GM12875 (cell line): ENCODE measurements around the gene B4GALT5.
"Not testable (repeated sequence)": the region's sequence is repeated elsewhere in the genome, so short reads cannot be mapped to it uniquely, and the experiment has no call there.

Experiments
- H3K4me3 ChIP-seq: one replicate; pipeline ENCODE4 v1.5.1; 2011; ENCODE audit warnings: low read depth, low read length, control low read depth
- TF ChIP-seq, protein P1 (sequence below): IDR thresholded peaks from 2 replicates; pipeline ENCODE4 v1.5.1; 2011; ENCODE audit warnings: low read depth, mild to moderate bottlenecking, control low read depth, inconsistent platforms, low read length, moderate library complexity, borderline replicate concordance; ENCODE audit not compliant: insufficient read depth

Gene B4GALT5

GRCh38 chr20:49669601-49670189 lies 44.0 kb downstream of the B4GALT5 start:
- TF ChIP-seq, protein P1, sequence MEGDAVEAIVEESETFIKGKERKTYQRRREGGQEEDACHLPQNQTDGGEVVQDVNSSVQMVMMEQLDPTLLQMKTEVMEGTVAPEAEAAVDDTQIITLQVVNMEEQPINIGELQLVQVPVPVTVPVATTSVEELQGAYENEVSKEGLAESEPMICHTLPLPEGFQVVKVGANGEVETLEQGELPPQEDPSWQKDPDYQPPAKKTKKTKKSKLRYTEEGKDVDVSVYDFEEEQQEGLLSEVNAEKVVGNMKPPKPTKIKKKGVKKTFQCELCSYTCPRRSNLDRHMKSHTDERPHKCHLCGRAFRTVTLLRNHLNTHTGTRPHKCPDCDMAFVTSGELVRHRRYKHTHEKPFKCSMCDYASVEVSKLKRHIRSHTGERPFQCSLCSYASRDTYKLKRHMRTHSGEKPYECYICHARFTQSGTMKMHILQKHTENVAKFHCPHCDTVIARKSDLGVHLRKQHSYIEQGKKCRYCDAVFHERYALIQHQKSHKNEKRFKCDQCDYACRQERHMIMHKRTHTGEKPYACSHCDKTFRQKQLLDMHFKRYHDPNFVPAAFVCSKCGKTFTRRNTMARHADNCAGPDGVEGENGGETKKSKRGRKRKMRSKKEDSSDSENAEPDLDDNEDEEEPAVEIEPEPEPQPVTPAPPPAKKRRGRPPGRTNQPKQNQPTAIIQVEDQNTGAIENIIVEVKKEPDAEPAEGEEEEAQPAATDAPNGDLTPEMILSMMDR: no peak
- H3K4me3 ChIP-seq: no peak overlapping the region

DNA sequence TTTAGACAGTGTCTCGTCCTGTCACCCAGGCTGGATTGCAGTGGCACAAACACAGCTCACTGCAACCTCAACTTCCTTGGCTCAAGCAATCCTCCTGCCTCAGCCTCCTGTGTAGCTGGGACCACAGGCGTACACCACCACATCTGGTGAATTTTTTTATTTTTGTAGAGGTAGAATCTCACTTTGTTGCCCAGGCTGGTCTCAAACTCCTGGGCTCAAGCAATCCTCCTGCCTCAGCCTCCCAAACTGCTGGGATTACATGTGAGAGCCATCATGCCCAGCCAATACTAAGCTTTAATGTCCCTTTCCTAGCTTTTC lies 44.8 kb downstream of the B4GALT5 start:
- H3K4me3 ChIP-seq: not testable (repeated sequence)

DNA sequence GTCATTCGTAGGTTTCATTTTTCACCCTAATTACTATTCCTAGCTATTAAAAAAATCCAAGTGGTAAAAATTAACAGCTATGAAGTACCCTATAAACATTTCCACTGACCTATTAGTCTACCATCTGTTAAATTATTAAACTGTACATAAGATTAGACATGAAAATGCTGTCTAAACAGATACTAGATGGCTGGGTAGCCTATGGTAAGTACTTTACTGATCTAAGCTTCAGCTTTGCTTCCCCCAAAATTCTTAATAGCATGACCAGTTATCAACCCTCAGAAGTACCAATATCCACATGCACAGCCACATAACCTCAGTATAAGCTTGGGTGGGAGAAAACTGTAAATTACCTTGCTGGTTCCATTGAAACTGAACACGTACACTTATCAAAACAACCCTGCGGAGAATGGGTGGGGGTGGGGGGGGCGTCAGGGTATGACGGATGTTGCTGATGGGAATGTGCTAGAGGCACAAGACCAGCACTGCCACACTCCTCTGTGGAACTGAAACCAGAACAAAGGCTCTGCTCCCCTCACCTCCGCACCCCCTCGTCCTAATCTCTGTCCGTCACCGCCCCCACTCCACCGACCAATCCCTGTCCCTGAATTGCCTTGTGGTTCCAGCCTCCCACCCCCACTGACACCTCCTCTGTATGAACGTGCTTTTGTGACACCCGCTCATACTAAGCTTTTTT lies 45.3 kb downstream of the B4GALT5 start:
- H3K4me3 ChIP-seq: no peak overlapping the region
- TF ChIP-seq, protein P1: no peak

DNA sequence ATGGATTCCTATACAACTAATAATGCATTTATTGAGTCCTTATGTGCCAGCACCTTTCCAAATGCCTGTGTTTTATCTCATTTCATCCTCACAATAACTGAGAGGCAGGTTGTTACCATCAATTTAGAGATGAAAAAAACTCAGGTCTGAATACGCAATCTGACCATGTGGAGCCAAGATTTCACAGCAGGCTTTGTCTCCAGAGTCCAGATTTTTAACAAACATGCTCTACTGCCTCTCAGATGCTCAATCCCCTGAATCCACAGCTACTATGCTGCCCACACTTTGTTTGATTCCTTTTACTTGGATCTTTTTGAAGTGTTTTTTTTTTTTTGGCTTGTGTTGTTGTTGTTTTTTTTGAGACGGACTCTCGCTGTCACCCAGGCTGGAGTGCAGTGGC lies 46.8 kb downstream of the B4GALT5 start:
- H3K4me3 ChIP-seq: no peak overlapping the region
- TF ChIP-seq, protein P1: no peak

- no peak overlapping the region for H3K4me3 ChIP-seq
- TF ChIP-seq, protein P1: no peak
These were observed 47.9 kb downstream of the B4GALT5 start for GRCh38 chr20:49665796-49666195.

GRCh38 chr20:49664612-49665313 lies 48.9 kb downstream of the B4GALT5 start:
- TF ChIP-seq, protein P1: no peak
- H3K4me3 ChIP-seq: no peak overlapping the region

DNA sequence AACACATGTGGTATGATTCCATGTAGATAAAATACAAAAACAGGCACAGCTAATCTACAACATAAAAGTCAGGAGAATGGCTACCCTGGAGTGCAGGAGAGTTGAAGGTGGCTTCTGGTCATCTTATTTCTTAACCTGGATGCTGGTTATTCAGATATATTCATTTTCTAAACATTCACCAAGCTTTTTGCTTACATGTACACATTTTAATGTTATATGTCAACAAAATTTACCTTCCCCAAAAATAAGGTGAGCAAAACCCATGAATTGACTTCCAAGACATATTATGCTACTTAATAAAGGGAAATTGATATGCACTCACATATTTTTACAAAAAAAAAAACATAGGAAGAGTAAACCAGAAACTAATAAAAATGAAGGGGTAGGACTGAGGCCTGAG lies 50.6 kb downstream of the B4GALT5 start:
- no peak overlapping the region for H3K4me3 ChIP-seq
- TF ChIP-seq, protein P1: no peak
